ENCODE results near the gene ATF7.

ATF7 gene

GRCh38 chr12:53617700-53618099, 8.5 kb downstream of the ATF7 start:
- H3K9me3 ChIP-seq (ENCODE audit: control insufficient read depth, insufficient read depth, low read length), result no peaks in the 10 kb centered on the region
- peaks cover 63% of the 10 kb centered on the region for H3K79me2 ChIP-seq (ENCODE audit: control insufficient read depth, low read length)
- H3K27ac ChIP-seq (ENCODE audit: low read depth, low read length), result peak overlapping the region; percentile 60
- H3K4me3 ChIP-seq (ENCODE audit: low read length), result peak overlapping the region; percentile 70
- H3K36me3 ChIP-seq (ENCODE audit: control insufficient read depth, low read length), result no peaks in the 10 kb centered on the region
- H3K4me2 ChIP-seq (ENCODE audit: low read length), result peak overlapping the region; percentile 89
- H3K27me3 ChIP-seq (ENCODE audit: control insufficient read depth, low read length), result no peaks in the 10 kb centered on the region
- no peaks in the 10 kb centered on the region for H4K20me1 ChIP-seq (ENCODE audit: control insufficient read depth, insufficient read depth, low read depth, low read length)
- H3K9me2 ChIP-seq (replicated peaks; ENCODE audit: control insufficient read depth, low read length), result no peaks in the 10 kb centered on the region
- H3F3A ChIP-seq (ENCODE audit: control insufficient read depth, insufficient read depth), result peaks cover 9% of the 10 kb centered on the region
- peaks cover 32% of the 10 kb centered on the region for H3K4me1 ChIP-seq (ENCODE audit: control insufficient read depth, low read length)
- TF ChIP-seq CTCF (IDR thresholded peaks at IDR 0.05; ENCODE audit: low read depth, low read length, poor library complexity, severe bottlenecking), result no peak
- no peak for TF ChIP-seq EZH2phosphoT487 (IDR thresholded peaks at IDR 0.05; ENCODE audit: borderline replicate concordance, low read length)

GRCh38 chr12:53616950-53617349, 9.2 kb downstream of the ATF7 start:
- Histone ChIP-seq H3K27me3 (ENCODE audit: control insufficient read depth, low read length) (no peaks in the 10 kb centered on the region), H3K27ac (ENCODE audit: low read depth, low read length) (no peak overlapping the region), H4K20me1 (ENCODE audit: control insufficient read depth, insufficient read depth, low read depth, low read length) (no peaks in the 10 kb centered on the region), H3K36me3 (ENCODE audit: control insufficient read depth, low read length) (no peaks in the 10 kb centered on the region), H3K9me2 (replicated peaks; ENCODE audit: control insufficient read depth, low read length) (no peaks in the 10 kb centered on the region), H3K4me3 (ENCODE audit: low read length) (no peak overlapping the region), H3K4me2 (ENCODE audit: low read length) (no peak overlapping the region), H3K4me1 (ENCODE audit: control insufficient read depth, low read length) (peaks cover 32% of the 10 kb centered on the region), H3K9me3 (ENCODE audit: control insufficient read depth, insufficient read depth, low read length) (no peaks in the 10 kb centered on the region), H3K79me2 (ENCODE audit: control insufficient read depth, low read length) (peaks cover 59% of the 10 kb centered on the region), H3F3A (ENCODE audit: control insufficient read depth, insufficient read depth) (peaks cover 8% of the 10 kb centered on the region)
- no peak for TF ChIP-seq EZH2phosphoT487 (IDR thresholded peaks at IDR 0.05; ENCODE audit: borderline replicate concordance, low read length)
- TF ChIP-seq CTCF (IDR thresholded peaks at IDR 0.05; ENCODE audit: low read depth, low read length, poor library complexity, severe bottlenecking), result no peak

GRCh38 chr12:53613821-53614220, 12.4 kb downstream of the ATF7 start:
- Histone ChIP-seq H3K9me3 (ENCODE audit: control insufficient read depth, insufficient read depth, low read length) (no peaks in the 10 kb centered on the region), H3K79me2 (ENCODE audit: control insufficient read depth, low read length) (peaks cover 31% of the 10 kb centered on the region), H3K4me3 (ENCODE audit: low read length) (no peak overlapping the region), H4K20me1 (ENCODE audit: control insufficient read depth, insufficient read depth, low read depth, low read length) (no peaks in the 10 kb centered on the region), H3K27me3 (ENCODE audit: control insufficient read depth, low read length) (no peaks in the 10 kb centered on the region), H3K27ac (ENCODE audit: low read depth, low read length) (no peak overlapping the region), H3F3A (ENCODE audit: control insufficient read depth, insufficient read depth) (peaks cover 4% of the 10 kb centered on the region; the same call in 1 of the 2 replicates), H3K36me3 (ENCODE audit: control insufficient read depth, low read length) (no peaks in the 10 kb centered on the region), H3K4me1 (ENCODE audit: control insufficient read depth, low read length) (peaks cover 17% of the 10 kb centered on the region), H3K4me2 (ENCODE audit: low read length) (no peak overlapping the region), H3K9me2 (replicated peaks; ENCODE audit: control insufficient read depth, low read length) (no peaks in the 10 kb centered on the region)
- TF ChIP-seq CTCF (IDR thresholded peaks at IDR 0.05; ENCODE audit: low read depth, low read length, poor library complexity, severe bottlenecking) (no peak), EZH2phosphoT487 (IDR thresholded peaks at IDR 0.05; ENCODE audit: borderline replicate concordance, low read length) (no peak)

All from DOHH2 (cell line).